Measurements from ENCODE around the gene NAALADL2.

DNA sequence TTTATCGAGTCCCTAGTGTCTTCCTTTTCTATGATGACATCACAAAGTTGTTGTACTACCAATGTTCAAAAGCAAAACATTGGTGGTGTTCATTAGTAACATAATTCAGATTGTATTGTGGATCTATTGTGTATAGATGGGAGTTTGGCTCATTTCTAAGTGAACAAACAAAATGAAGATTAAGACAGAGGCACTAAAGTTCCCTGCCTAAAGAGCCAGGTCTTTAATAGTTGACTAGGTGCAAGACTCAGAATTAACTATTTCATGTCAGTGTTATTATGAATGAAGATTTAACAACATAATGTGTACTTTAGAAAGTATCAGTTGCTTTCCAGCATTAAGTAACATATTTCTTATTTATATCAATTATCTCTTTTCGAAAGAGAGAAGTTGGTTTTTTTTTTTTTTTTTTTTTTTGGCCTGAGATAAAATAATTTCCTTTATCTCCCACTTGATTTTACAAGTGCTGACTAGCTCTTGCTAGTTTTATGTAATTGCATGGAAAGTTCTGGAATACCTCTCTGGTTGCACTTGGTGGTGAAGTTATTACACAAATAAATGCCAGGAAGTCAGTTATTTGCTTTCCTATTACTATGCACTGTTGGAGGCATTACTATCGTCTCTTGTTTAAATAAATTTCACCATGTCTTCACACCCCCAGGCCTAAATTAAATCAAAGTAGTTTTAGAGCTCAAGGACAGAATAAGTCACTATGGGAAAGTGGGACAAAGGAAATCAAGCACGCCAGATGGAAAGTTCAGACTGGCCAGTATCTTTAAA lies 48.7 kb downstream of the NAALADL2 start:
- no peak for TF ChIP-seq CTCF (IDR thresholded peaks at IDR 0.05)
- TF ChIP-seq POLR2A (IDR thresholded peaks at IDR 0.05), result no peak

Measured in body of pancreas (tissue), 4 donors.